KOPT-K1 (cell line): ENCODE data around the gene OR1E2.
"Not testable (repeated sequence)": the region's sequence is repeated elsewhere in the genome, so short reads cannot be mapped to it uniquely, and the experiment has no call there.

Source experiments
- H3K27ac ChIP-seq: fragments of 200-600 bp; sonication (generic); 2 replicates; pipeline ENCODE4 v1.5.1; 2016; ENCODE audit warnings: antibody characterized with exemption, mild to moderate bottlenecking, low read depth, low read length; ENCODE audit not compliant: poor library complexity, severe bottlenecking
- H3K36me3 ChIP-seq: fragments of 200-600 bp; sonication (generic); 2 replicates; pipeline ENCODE4 v1.5.1; 2017; ENCODE audit warnings: antibody characterized with exemption, mild to moderate bottlenecking, low read length, moderate library complexity; ENCODE audit not compliant: insufficient read depth
- H3K9me3 ChIP-seq: fragments of 200-600 bp; sonication (generic); 2 replicates; pipeline ENCODE4 v1.5.1; 2017; ENCODE audit warnings: antibody characterized with exemption, low read length, mild to moderate bottlenecking; ENCODE audit not compliant: insufficient read depth, poor library complexity, severe bottlenecking

The OR1E2 gene

GRCh38 chr17:3433741-3434140 lies at the start of gene OR1E2:
Gene OR1E2 (minus strand): TSS chr17:3433841. CDS start chr17:3433841, 0 bp downstream.
- H3K27ac ChIP-seq = no peak within 1 kb of the TSS
- H3K36me3 ChIP-seq = no peaks in the 10 kb centered on the region
- peaks cover 3% of the 10 kb centered on the region for H3K9me3 ChIP-seq

DNA sequence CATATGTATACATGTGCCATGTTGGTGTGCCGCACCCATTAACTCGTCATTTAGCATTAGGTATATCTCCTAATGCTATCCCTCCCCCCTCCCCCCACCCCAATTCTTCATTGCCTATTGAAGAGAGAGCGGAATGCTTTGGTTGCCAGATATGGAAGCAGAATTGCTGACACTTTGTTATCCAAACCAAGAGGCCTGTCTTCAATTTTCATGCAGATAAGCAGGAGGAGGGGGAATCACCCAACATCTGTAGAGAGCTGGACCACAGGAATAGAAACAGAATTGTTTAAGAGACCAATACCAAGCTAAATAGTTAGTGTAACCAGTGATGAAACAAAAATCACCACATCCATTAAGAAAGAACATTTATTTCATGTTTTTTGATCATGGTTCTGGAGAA lies 49.2 kb upstream of the OR1E2 start:
- Histone ChIP-seq H3K9me3 (no peaks in the 10 kb centered on the region), H3K36me3 (no peaks in the 10 kb centered on the region), H3K27ac (no peak overlapping the region)

- no peaks in the 10 kb centered on the region for H3K36me3 ChIP-seq
- no peaks in the 10 kb centered on the region for H3K9me3 ChIP-seq
- H3K27ac ChIP-seq = no peak overlapping the region
Measured at GRCh38 chr17:3479988-3480387, 46.3 kb upstream of the OR1E2 start.

- Histone ChIP-seq H3K27ac (no peak within 1 kb of the TSS), H3K9me3 (no peaks in the 10 kb centered on the region), H3K36me3 (no peaks in the 10 kb centered on the region)
Measured at GRCh38 chr17:3475812-3476610, 42.4 kb upstream of the OR1E2 start, which contains the start of gene ASPA. Gene ASPA (plus strand): TSS chr17:3475997. CDS start chr17:3476160, 163 bp downstream.

DNA sequence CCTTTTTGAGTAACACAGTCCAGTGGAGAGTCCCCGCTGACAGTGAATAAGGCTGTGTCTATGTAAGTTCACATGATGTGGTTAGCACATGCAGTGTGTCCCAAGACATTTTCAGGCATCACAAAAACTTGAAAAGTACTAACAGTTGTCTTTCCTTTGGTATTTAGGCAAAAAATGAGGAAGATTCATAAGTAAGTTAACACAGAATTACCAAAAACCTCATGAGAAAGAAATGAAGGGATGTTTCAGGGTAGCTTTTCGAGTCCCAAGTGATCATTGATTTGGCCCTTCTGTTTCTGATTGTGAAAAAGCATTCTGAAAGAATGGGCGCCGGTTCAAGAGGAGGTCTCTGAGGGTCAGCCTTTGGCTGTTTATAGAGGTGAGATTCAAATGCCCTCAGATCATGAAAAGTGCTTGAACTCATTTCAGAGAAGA lies 41.6 kb upstream of the OR1E2 start:
- H3K36me3 ChIP-seq = no peaks in the 10 kb centered on the region
- H3K9me3 ChIP-seq = no peaks in the 10 kb centered on the region
- no peak overlapping the region for H3K27ac ChIP-seq

DNA sequence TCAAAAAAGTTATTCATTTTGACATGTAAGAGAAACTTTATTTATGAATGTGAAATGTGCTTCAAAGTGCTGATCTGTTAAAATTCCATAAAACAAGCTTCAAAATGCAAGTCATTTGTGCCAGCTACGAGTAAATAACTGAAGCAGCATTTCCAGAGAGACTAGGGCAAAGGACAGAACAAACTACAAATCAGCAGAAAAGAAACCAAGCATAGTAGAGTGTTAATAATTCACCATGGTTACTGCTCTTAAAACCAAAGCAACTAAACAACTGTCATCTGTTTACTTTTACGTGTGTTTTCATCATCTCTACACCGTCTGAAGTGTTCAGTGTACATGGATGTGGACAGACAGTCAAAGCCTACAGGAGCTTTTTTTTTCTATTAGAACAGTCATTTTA lies 40.6 kb upstream of the OR1E2 start:
- no peaks in the 10 kb centered on the region for H3K9me3 ChIP-seq
- H3K27ac ChIP-seq = no peak overlapping the region
- H3K36me3 ChIP-seq = no peaks in the 10 kb centered on the region

GRCh38 chr17:3472137-3472536 lies 38.5 kb upstream of the OR1E2 start:
- H3K27ac ChIP-seq = no peak overlapping the region
- no peaks in the 10 kb centered on the region for H3K9me3 ChIP-seq
- no peaks in the 10 kb centered on the region for H3K36me3 ChIP-seq

DNA sequence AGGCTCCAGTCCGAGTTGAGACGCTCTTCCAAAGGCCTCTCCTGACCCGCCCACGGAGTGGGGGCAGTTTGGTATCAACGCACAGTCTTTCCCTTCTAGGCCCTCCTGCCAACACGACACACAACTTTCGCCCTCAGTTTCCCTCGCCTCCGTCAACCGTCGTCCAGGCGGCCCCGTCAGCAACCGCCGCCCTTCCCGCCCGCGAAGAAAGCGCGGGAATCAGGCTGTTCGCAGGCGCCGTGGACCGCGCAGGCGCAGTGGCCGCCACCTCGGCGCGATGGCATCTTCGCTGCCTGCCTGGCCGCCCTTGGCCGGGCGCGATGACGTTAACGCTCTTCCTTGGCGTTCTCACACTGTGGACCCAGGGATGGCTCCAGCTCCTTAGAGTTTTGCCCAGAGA lies 38.0 kb upstream of the OR1E2 start, which contains the start of gene SPATA22:
Gene SPATA22 (minus strand): TSS at position 221 of the 400 bp plus-strand sequence. CDS start 2,494 bp downstream, outside the sequence.
- Histone ChIP-seq H3K36me3 (no peaks in the 10 kb centered on the region), H3K27ac (no peak within 1 kb of the TSS), H3K9me3 (no peaks in the 10 kb centered on the region)

GRCh38 chr17:3469529-3469928 lies 35.9 kb upstream of the OR1E2 start:
- no peaks in the 10 kb centered on the region for H3K36me3 ChIP-seq
- H3K27ac ChIP-seq = no peak overlapping the region
- H3K9me3 ChIP-seq = no peaks in the 10 kb centered on the region

- not testable (repeated sequence) for H3K9me3 ChIP-seq, H3K36me3 ChIP-seq, H3K27ac ChIP-seq
Measured at GRCh38 chr17:3466355-3466754, 32.7 kb upstream of the OR1E2 start.

- Histone ChIP-seq H3K27ac (no peak overlapping the region), H3K9me3 (no peaks in the 10 kb centered on the region), H3K36me3 (no peaks in the 10 kb centered on the region)
Measured at GRCh38 chr17:3448059-3448665, 14.5 kb upstream of the OR1E2 start.

DNA sequence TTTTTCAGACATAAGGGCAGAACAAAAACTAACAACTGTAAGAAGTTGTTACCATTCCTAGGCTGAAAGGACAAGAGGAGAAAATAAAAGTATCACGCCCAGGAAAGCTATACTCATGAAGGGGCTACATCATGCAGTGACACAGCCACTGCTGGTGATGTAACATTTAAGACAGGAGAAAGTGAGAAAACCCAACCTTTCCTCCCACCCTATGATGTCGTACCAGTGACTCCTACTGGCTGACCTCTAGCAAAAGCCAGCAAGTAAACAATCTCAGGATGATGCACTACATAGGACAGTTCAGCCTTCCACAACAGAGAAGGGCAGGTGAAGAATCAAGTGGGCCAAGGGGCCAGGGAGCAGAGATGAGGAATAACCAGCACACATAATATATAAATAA lies 14.0 kb upstream of the OR1E2 start:
- Histone ChIP-seq H3K27ac (no peak overlapping the region), H3K9me3 (no peaks in the 10 kb centered on the region), H3K36me3 (no peaks in the 10 kb centered on the region)

DNA sequence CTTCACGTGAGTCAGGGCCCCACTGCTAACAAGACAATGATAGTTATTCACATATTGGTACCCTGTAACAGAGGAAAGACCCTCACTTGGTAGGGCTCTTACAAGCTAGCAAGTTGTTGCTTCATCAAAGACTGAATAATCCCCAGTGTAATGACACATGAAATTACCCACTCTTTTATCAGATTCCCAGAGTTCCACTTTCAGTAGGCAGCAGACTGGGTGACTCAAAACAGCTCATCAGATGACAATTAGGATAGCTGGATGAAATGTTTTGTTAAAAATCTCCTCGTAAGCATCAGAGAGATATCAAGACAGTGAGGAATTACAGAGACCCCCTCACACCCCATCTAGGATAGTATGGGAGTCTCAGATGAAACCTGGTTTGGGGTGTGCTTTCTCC lies 6.8 kb upstream of the OR1E2 start:
- Histone ChIP-seq H3K27ac (no peak overlapping the region), H3K36me3 (no peaks in the 10 kb centered on the region)

GRCh38 chr17:3438368-3438767 lies 4.7 kb upstream of the OR1E2 start:
- Histone ChIP-seq H3K36me3 (no peaks in the 10 kb centered on the region), H3K9me3 (no peaks in the 10 kb centered on the region), H3K27ac (no peak overlapping the region)

More for the DNA sequence above, 6.8 kb upstream of the OR1E2 start:
- H3K9me3 ChIP-seq = no peaks in the 10 kb centered on the region

DNA sequence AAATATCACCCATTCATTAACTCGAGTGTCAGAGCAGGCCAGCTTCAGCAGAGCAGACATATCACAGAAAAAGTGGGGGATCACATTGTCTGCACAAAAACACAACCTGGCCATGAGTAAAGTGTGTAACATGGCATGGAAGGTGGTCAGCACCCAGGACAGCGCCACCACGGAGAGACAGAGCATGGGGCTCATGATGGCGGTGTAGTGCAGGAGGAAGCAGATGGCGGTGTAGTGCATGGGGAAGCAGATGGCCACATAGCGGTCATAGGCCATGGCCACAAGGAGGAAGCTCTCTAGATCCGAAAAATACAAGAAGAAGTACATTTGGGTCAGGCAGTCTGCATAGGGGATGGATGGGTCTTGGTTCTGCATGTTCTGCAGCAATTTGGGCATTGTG lies 426 bp downstream of the OR1E2 start:
- not testable (repeated sequence) for H3K27ac ChIP-seq, H3K9me3 ChIP-seq, H3K36me3 ChIP-seq

DNA sequence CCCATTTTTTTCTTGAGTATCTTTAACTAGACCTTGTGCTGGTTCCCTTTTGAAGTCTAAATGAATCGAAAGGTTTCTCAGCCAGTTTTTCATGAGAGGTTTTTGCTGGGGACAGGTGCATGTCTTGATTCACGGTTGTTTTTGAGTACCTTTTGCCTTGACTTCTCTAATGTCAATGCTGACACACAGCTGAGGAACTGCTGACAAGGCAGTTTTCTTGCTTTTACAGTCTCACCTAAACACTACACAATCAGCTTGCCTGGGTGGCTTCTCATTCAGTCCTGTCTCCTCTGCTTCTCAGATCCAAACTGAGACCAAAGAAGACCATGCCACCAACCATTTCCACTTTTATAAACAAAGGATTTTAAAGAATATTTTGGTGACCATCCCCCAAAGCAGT lies 15.4 kb downstream of the OR1E2 start:
- H3K9me3 ChIP-seq = no peaks in the 10 kb centered on the region
- no peak overlapping the region for H3K27ac ChIP-seq
- H3K36me3 ChIP-seq = no peaks in the 10 kb centered on the region
